Trophoblast cell (in vitro differentiated cells and primary cell): ENCODE results near the gene CLIC3.

Experiments used
- DNase-seq, 2 donors: peaks; one replicate each; pipeline ENCODE4 v3.0.0-alpha.2; 2016
- H2AFZ ChIP-seq: 2 replicates; pipeline ENCODE4 v1.6.1; 2013; ENCODE audit warnings: low read length, moderate library complexity, mild to moderate bottlenecking; ENCODE audit not compliant: insufficient read depth, poor library complexity
- H2AK5ac ChIP-seq: 2 replicates; pipeline ENCODE4 v1.6.1; 2013; ENCODE audit warnings: mild to moderate bottlenecking, low read length
- H2BK120ac ChIP-seq: 2 replicates; pipeline ENCODE4 v1.6.1; 2013; ENCODE audit warnings: low read length, mild to moderate bottlenecking, moderate library complexity; ENCODE audit not compliant: insufficient read depth, poor library complexity
- H2BK12ac ChIP-seq: 2 replicates; pipeline ENCODE4 v1.6.1; 2013; ENCODE audit warnings: mild to moderate bottlenecking, low read length, moderate library complexity
- H2BK5ac ChIP-seq: 2 replicates; pipeline ENCODE4 v1.6.1; 2013; ENCODE audit warnings: low read length, low read depth, moderate library complexity, mild to moderate bottlenecking; ENCODE audit not compliant: poor library complexity
- H3K14ac ChIP-seq: 2 replicates; pipeline ENCODE4 v1.6.1; 2013; ENCODE audit warnings: mild to moderate bottlenecking, low read length
- H3K18ac ChIP-seq: 2 replicates; pipeline ENCODE4 v1.6.1; 2013; ENCODE audit warnings: mild to moderate bottlenecking, low read length
- H3K23ac ChIP-seq: 2 replicates; pipeline ENCODE4 v1.6.1; 2013; ENCODE audit warnings: low read length
- H3K27ac ChIP-seq: 2 replicates; pipeline ENCODE4 v1.5.1; 2013; ENCODE audit warnings: low read depth, mild to moderate bottlenecking, inconsistent platforms, low read length, moderate library complexity
- H3K27me3 ChIP-seq: 2 replicates; pipeline ENCODE4 v1.6.1; 2013; ENCODE audit warnings: inconsistent platforms, mild to moderate bottlenecking, low read length, moderate library complexity; ENCODE audit not compliant: insufficient read depth
- H3K36me3 ChIP-seq, 2 experiments: 1 replicate in 1 of 2; 2 replicates in 1 of 2; pipeline ENCODE4 v1.6.1; 2013; ENCODE audit warnings: low read length in 2 of 2, mild to moderate bottlenecking in 2 of 2, moderate library complexity in 1 of 2; ENCODE audit not compliant: insufficient read depth in 2 of 2, control insufficient read depth in 1 of 2
- H3K4ac ChIP-seq: 2 replicates; pipeline ENCODE4 v1.6.1; 2013; ENCODE audit warnings: low read depth, mild to moderate bottlenecking, low read length, moderate library complexity
- H3K4me1 ChIP-seq, 2 experiments: 1 replicate in 1 of 2; 2 replicates in 1 of 2; pipeline ENCODE4 v1.6.1; 2013; ENCODE audit warnings: low read length in 2 of 2, mild to moderate bottlenecking in 2 of 2, moderate library complexity in 1 of 2; ENCODE audit not compliant: insufficient read depth in 2 of 2, control insufficient read depth in 1 of 2
- H3K4me2 ChIP-seq: 2 replicates; pipeline ENCODE4 v1.6.1; 2013; ENCODE audit warnings: inconsistent platforms, mild to moderate bottlenecking, low read length, moderate library complexity
- H3K4me3 ChIP-seq: 2 replicates; pipeline ENCODE4 v1.5.1; 2013; ENCODE audit warnings: mild to moderate bottlenecking, low read depth, low read length, inconsistent platforms
- H3K79me1 ChIP-seq: one replicate; pipeline ENCODE4 v1.6.1; 2013; ENCODE audit warnings: low read length
- H3K79me2 ChIP-seq: 2 replicates; pipeline ENCODE4 v1.6.1; 2013; ENCODE audit warnings: low read length, mild to moderate bottlenecking; ENCODE audit not compliant: control insufficient read depth, insufficient read depth, poor library complexity
- H3K9ac ChIP-seq: 2 replicates; pipeline ENCODE4 v1.6.1; 2013; ENCODE audit warnings: mild to moderate bottlenecking, low read length
- H3K9me3 ChIP-seq: 2 replicates; pipeline ENCODE4 v1.6.1; 2013; ENCODE audit warnings: low read depth, mild to moderate bottlenecking, control low read depth, inconsistent platforms, low read length; ENCODE audit not compliant: insufficient read depth
- H4K12ac ChIP-seq: 2 replicates; pipeline ENCODE4 v1.6.1; 2013; ENCODE audit warnings: low read depth, mild to moderate bottlenecking, low read length, moderate library complexity
- H4K8ac ChIP-seq: 2 replicates; pipeline ENCODE4 v1.6.1; 2013; ENCODE audit warnings: low read depth, mild to moderate bottlenecking, low read length, moderate library complexity
- H4K91ac ChIP-seq: one replicate; pipeline ENCODE4 v1.6.1; 2013; ENCODE audit warnings: low read depth, mild to moderate bottlenecking, low read length, moderate library complexity
- whole genome bisulfite sequencing: extraction: QIAGEN DNeasy Blood & Tissue Kit; methylation state at CpG from one replicate; pipeline ENCODE4 v1.1.7; 2013; ENCODE audit warnings: missing lambda C conversion rate; ENCODE audit not compliant: insufficient read length, insufficient coverage; ENCODE audit errors: extremely low coverage; 5-methylcytosine and 5-hydroxymethylcytosine counted together

The CLIC3 gene

DNA sequence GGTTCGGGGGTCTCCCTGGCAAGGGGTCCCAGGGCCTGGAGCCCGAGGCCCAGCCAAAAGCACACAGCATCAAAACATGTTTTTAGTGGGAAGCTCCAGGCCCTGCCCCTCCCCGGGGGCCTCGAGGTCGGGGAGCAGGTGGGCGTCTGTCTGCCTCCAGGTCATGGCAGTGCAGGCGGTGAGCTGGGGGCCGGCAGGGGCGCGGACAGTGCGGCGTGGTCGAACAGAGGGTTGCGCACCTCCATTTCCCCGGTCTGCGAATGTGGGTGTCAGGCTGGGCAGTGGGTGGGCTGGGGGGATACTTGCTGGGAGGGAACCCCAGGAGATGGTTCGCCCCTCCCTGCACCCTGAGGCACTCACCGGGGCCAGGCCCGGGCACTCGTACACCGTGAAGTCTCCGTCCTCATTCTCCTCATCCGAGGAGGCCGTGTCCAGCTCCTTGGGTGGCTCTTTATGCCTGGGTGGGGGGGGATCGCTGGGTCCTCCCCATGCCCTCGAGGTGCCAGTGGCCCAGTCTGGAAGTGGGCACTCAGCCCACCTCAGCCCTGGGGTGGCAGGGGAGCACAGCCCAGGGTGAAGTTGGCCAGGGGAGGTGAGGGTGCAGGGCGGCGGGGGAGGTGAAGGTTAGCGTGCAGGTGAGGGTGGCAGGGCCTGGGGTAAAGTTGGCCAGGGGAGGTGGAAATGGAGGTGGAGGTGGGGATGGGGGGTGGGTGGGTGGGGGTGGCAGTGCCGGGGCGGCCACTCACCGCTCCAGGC is 43.4 kb upstream of the CLIC3 start:
- no peak overlapping the region for H2BK120ac ChIP-seq
- H3K9ac ChIP-seq: no peak overlapping the region
- H3K14ac ChIP-seq: no peak overlapping the region
- no peaks in the 10 kb centered on the region for H3K4me1 ChIP-seq
- H4K91ac ChIP-seq: no peak overlapping the region
- no peak overlapping the region for H3K4ac ChIP-seq
- no peak overlapping the region for H4K8ac ChIP-seq
- H4K12ac ChIP-seq: no peak overlapping the region
- no peak overlapping the region for H2AFZ ChIP-seq
- WGBS: no CpG with 5 or more reads among the region's 32 CpGs
- H3K27me3 ChIP-seq: peaks cover 4% of the 10 kb centered on the region
- H3K79me1 ChIP-seq: no peaks in the 10 kb centered on the region
- H3K23ac ChIP-seq: no peak overlapping the region
- H3K9me3 ChIP-seq: peaks cover 5% of the 10 kb centered on the region
- H3K4me2 ChIP-seq: no peak overlapping the region
- DNase-seq: no peak
- H3K27ac ChIP-seq: no peak overlapping the region
- no peak overlapping the region for H2AK5ac ChIP-seq
- H3K18ac ChIP-seq: no peak overlapping the region
- no peak overlapping the region for H3K4me3 ChIP-seq
- H3K79me2 ChIP-seq: no peaks in the 10 kb centered on the region
- H3K36me3 ChIP-seq: no peaks in the 10 kb centered on the region
- H2BK5ac ChIP-seq: no peak overlapping the region
- H2BK12ac ChIP-seq: no peak overlapping the region

DNA sequence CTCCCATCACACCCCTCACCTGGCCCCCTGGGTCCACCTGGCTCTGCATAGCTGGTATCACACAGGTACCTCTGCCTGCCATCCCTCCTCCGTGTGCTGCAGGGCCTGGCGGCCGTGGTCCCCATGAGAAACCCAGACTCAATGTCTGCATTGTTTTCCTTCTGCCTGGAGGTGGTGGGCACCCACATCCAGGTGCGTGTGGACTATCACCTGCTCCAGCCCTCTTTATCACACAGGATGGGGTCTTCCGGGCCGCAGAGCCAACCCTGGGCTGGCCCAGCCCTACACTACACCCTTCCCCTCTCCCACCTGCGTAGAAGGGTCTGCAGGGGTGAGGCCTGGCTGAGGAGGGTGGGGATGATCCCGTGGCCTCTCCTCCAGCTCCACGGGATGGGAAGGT is 42.5 kb upstream of the CLIC3 start:
- Histone ChIP-seq H3K14ac (no peak overlapping the region), H3K9me3 (peaks cover 5% of the 10 kb centered on the region), H3K4me3 (no peak overlapping the region), H3K9ac (no peak overlapping the region), H3K4me1 (no peaks in the 10 kb centered on the region), H3K79me2 (no peaks in the 10 kb centered on the region), H2AK5ac (no peak overlapping the region), H2BK12ac (no peak overlapping the region), H3K79me1 (no peaks in the 10 kb centered on the region), H2AFZ (no peak overlapping the region), H2BK120ac (no peak overlapping the region), H4K91ac (no peak overlapping the region), H3K27ac (no peak overlapping the region), H3K23ac (no peak overlapping the region), H4K8ac (no peak overlapping the region), H3K18ac (no peak overlapping the region), H4K12ac (no peak overlapping the region), H3K36me3 (no peaks in the 10 kb centered on the region), H3K4me2 (no peak overlapping the region), H3K4ac (no peak overlapping the region), H2BK5ac (no peak overlapping the region), H3K27me3 (no peaks in the 10 kb centered on the region)
- WGBS: no CpG with 5 or more reads among the region's 9 CpGs
- DNase-seq: no peak

- no peak overlapping the region for H3K27ac ChIP-seq
- H3K4me2 ChIP-seq: no peak overlapping the region
- H4K8ac ChIP-seq: no peak overlapping the region
- no peak overlapping the region for H3K14ac ChIP-seq
- no peak overlapping the region for H3K4me3 ChIP-seq
- no peaks in the 10 kb centered on the region for H3K4me1 ChIP-seq
- no peak overlapping the region for H2AK5ac ChIP-seq
- H3K23ac ChIP-seq: no peak overlapping the region
- no peak for DNase-seq
- no peaks in the 10 kb centered on the region for H3K79me1 ChIP-seq
- WGBS: no CpG with 5 or more reads among the region's 10 CpGs
- H3K9ac ChIP-seq: no peak overlapping the region
- H3K9me3 ChIP-seq: peaks cover 5% of the 10 kb centered on the region
- no peak overlapping the region for H2BK120ac ChIP-seq
- no peaks in the 10 kb centered on the region for H3K79me2 ChIP-seq
- no peak overlapping the region for H3K4ac ChIP-seq
- no peak overlapping the region for H2BK5ac ChIP-seq
- no peaks in the 10 kb centered on the region for H3K36me3 ChIP-seq
- no peak overlapping the region for H2AFZ ChIP-seq
- H4K91ac ChIP-seq: no peak overlapping the region
- H3K18ac ChIP-seq: no peak overlapping the region
- no peaks in the 10 kb centered on the region for H3K27me3 ChIP-seq
- H2BK12ac ChIP-seq: no peak overlapping the region
- no peak overlapping the region for H4K12ac ChIP-seq
These were observed 41.1 kb upstream of the CLIC3 start for GRCh38 chr9:137037483-137037882.

- no peak overlapping the region for H2AFZ ChIP-seq
- no peaks in the 10 kb centered on the region for H3K79me2 ChIP-seq
- no peaks in the 10 kb centered on the region for H3K36me3 ChIP-seq
- no peak overlapping the region for H3K4me2 ChIP-seq
- H3K4me3 ChIP-seq: peak overlapping the region; percentile 43
- no CpG with 5 or more reads among the region's 13 CpGs for WGBS
- H3K9me3 ChIP-seq: peaks cover 5% of the 10 kb centered on the region
- H3K27ac ChIP-seq: no peak overlapping the region
- H3K18ac ChIP-seq: no peak overlapping the region
- no peaks in the 10 kb centered on the region for H3K79me1 ChIP-seq
- H2BK120ac ChIP-seq: no peak overlapping the region
- no peak overlapping the region for H2BK5ac ChIP-seq
- no peaks in the 10 kb centered on the region for H3K4me1 ChIP-seq
- no peak overlapping the region for H3K9ac ChIP-seq
- H3K23ac ChIP-seq: no peak overlapping the region
- H4K91ac ChIP-seq: no peak overlapping the region
- no peak overlapping the region for H2BK12ac ChIP-seq
- no peak overlapping the region for H3K4ac ChIP-seq
- no peak overlapping the region for H2AK5ac ChIP-seq
- no peak overlapping the region for H3K14ac ChIP-seq
- H4K8ac ChIP-seq: no peak overlapping the region
- no peak overlapping the region for H4K12ac ChIP-seq
- no peaks in the 10 kb centered on the region for H3K27me3 ChIP-seq
- no peak for DNase-seq
These were observed 40.7 kb upstream of the CLIC3 start for GRCh38 chr9:137037035-137037434.
